ENCODE measurements around the gene RNF223. TPM values are rescaled to one million over a fixed set of nuclear protein-coding genes. Genes with fewer than 3 reads are reported as not detected.
A peak's percentile ranks its signal among the peaks of the same experiment; 100 is the strongest.

The RNF223 gene
- total and polyA plus RNA-seq, 2 of the 13 experiments (the other 11 are each of a cell fraction or from before 2014, with no cell fraction given) = 0.03 TPM; not detected in 1

GRCh38 chr1:1063945-1064831 lies 9.9 kb downstream of the RNF223 start (continued):
- no peak; the same call in 1 of the 2 replicates for TF ChIP-seq ZNF34 (CRISPR knock-in tag; IDR thresholded peaks at IDR 0.05; ENCODE audit: borderline replicate concordance)
- TF ChIP-seq CBX2 (IDR thresholded peaks at IDR 0.05; ENCODE audit: low read depth, low read length) = no peak
- TF ChIP-seq CBX2 (CRISPR knock-in tag; IDR thresholded peaks at IDR 0.05; ENCODE audit: low read depth) = no peak
- no peak for TF ChIP-seq FUBP1 (CRISPR knock-in tag; IDR thresholded peaks at IDR 0.05; ENCODE audit: borderline replicate concordance)
- peak; percentile 74 for TF ChIP-seq JUN (CRISPR knock-in tag; IDR thresholded peaks at IDR 0.05)
- TF ChIP-seq GPN1 (CRISPR knock-in tag; IDR thresholded peaks at IDR 0.05; ENCODE audit: borderline replicate concordance) = no peak
- TF ChIP-seq ZNF251 (CRISPR knock-in tag; IDR thresholded peaks at IDR 0.05) = no peak
- no peak for TF ChIP-seq ZNF20 (CRISPR knock-in tag; IDR thresholded peaks at IDR 0.05)
- no peak for TF ChIP-seq ZNF160 (CRISPR knock-in tag; IDR thresholded peaks at IDR 0.05)
- no peak for TF ChIP-seq NR2F6 (IDR thresholded peaks at IDR 0.05)
- TF ChIP-seq NR2F6 (CRISPR knock-in tag; IDR thresholded peaks at IDR 0.05) = peak; percentile 69; the same call in 1 of the 2 replicates
- TF ChIP-seq ZBTB39 (CRISPR knock-in tag; IDR thresholded peaks at IDR 0.05) = no peak
- no peak for TF ChIP-seq PLSCR1 (CRISPR knock-in tag; IDR thresholded peaks at IDR 0.05; ENCODE audit: borderline replicate concordance)
- TF ChIP-seq ZNF3 (CRISPR knock-in tag; IDR thresholded peaks at IDR 0.05) = no peak
- no peak for TF ChIP-seq ZNF674 (CRISPR knock-in tag; IDR thresholded peaks at IDR 0.05; ENCODE audit: low read depth)
- no peak for TF ChIP-seq ZMYM4 (CRISPR knock-in tag; IDR thresholded peaks at IDR 0.05)
- no peak for TF ChIP-seq ZNF280D (CRISPR knock-in tag; IDR thresholded peaks at IDR 0.05)
- TF ChIP-seq ZNF280B (CRISPR knock-in tag; IDR thresholded peaks at IDR 0.05; ENCODE audit: borderline replicate concordance) = no peak
- no peak for TF ChIP-seq PHF20 (CRISPR knock-in tag; IDR thresholded peaks at IDR 0.05)
- TF ChIP-seq NR2C2 (CRISPR knock-in tag; IDR thresholded peaks at IDR 0.05; ENCODE audit: borderline replicate concordance) = peak; percentile 76

Data from HepG2 (cell line).